Mucosa of rectum (tissue), 2 donors: ENCODE data around the gene RNF208.

Experiments
- H3K27ac ChIP-seq, 2 donors: one replicate each; pipeline ENCODE4 v1.7.0; 2013; ENCODE audit warnings: inconsistent platforms in 2 of 2, low read depth in 2 of 2, low read length in 2 of 2
- H3K27me3 ChIP-seq, 2 donors: one replicate each; pipeline ENCODE4 v1.7.0; 2013; ENCODE audit warnings: low read length in 2 of 2; ENCODE audit not compliant: control insufficient read depth in 2 of 2, insufficient read depth in 2 of 2
- H3K36me3 ChIP-seq, 2 donors: one replicate each; pipeline ENCODE4 v1.7.0; 2013; ENCODE audit warnings: low read length in 2 of 2; ENCODE audit not compliant: control insufficient read depth in 2 of 2, insufficient read depth in 2 of 2
- H3K4me1 ChIP-seq, 2 donors: one replicate each; pipeline ENCODE4 v1.7.0; 2013; ENCODE audit warnings: low read length in 2 of 2, mild to moderate bottlenecking in 1 of 2; ENCODE audit not compliant: control insufficient read depth in 2 of 2, insufficient read depth in 2 of 2
- H3K4me3 ChIP-seq, 2 donors: one replicate each; pipeline ENCODE4 v1.7.0; 2013; ENCODE audit warnings: low read length in 2 of 2
- H3K9ac ChIP-seq, 2 donors: one replicate each; pipeline ENCODE4 v1.7.0; 2013; ENCODE audit warnings: low read length in 2 of 2, low read depth in 1 of 2, mild to moderate bottlenecking in 1 of 2
- H3K9me3 ChIP-seq, 2 donors: one replicate each; pipeline ENCODE4 v1.7.0; 2013; ENCODE audit warnings: low read length in 2 of 2; ENCODE audit not compliant: control insufficient read depth in 2 of 2
- donor health status: healthy.
- donor health status: Normal muscosa, but diverticular disease.

The RNF208 gene

DNA sequence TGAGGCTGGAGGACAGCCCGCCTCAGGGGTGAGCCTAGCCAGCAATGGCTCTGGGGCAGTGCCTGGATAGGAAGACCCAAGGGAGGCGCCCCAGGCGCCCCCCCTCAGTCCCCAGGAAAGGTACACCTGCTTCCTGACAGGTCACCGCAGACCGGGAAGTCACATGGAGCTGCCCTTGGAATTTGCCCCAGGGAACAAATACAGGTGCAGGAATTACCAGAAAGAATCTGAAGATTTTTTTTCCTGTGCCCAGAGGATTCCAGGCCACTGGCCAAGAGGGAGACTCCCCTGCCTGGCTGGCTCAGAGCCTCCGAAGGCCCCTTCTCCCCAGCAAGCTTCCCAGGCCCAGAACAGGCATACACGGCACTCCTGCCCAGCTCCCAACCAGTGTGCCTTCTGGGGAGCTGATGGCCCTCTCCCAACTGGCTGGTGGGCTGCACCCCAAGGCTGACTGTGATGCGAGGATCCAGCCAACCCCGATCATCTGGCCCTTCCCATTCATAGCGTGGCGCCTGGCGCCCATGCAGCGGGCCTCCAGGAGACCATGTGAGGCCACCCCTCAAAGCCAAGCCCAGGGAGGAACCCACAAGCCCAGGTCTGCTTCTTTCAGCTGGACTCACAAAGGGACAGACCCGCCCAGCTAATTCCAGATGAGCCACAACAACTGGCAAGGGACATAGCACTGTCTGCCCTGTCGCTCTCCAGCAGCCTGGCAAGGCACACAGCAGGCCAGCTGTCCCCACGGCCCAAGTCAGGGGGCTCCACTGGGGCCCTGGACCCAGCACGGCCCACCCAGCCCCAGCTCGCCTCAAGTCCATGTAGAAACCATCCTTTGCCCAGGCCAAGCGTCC, 23.8 kb downstream of the RNF208 start:
- Histone ChIP-seq H3K9ac (peak overlapping the region; percentile 83), H3K4me3 (peak overlapping the region; percentile 67 to 72), H3K36me3 (no peaks in the 10 kb centered on the region), H3K27me3 (no peaks in the 10 kb centered on the region), H3K27ac (peak overlapping the region; percentile 96 to 97), H3K4me1 (peaks cover 56 to 60% of the 10 kb centered on the region in 2 donors), H3K9me3 (no peaks in the 10 kb centered on the region)

DNA sequence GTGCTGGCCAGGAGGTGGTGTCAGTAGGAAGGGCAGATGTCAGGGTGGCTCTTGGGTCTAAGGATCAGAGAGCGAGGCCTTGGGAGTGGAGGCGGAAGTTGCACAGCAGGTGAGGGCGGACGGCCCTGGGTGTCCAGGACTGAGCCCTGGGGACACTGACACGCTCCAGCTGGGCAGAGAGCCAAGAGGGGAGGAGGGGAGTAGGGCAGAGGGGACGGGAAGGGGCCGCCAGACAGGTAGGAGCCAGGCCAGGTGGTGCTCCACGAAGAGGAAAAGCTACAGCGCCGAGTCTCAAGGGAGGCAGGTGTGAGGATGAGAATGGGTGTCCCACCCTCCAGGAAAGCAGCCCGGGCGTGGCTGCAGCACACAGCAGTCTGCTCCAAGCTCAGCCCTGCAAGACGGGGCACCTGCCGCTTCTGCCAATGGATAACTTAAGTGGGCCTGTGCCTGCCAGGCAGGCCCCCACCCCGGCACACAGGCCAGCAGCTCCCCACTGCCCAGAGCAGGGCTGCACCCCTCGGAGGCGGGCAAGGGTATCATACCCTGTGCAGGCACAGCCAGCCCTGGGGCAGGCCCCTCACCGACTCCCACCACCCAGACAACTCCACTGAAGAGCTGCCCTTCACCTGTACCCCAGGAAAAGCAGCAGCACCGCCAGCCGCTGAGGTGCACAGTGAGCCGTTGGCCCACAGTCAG, 26.4 kb downstream of the RNF208 start:
- H3K27ac ChIP-seq, result peak overlapping the region; percentile 96 to 97
- peaks cover 53 to 54% of the 10 kb centered on the region in 2 donors for H3K4me1 ChIP-seq
- H3K4me3 ChIP-seq, result peak overlapping the region; percentile 55 to 57

DNA sequence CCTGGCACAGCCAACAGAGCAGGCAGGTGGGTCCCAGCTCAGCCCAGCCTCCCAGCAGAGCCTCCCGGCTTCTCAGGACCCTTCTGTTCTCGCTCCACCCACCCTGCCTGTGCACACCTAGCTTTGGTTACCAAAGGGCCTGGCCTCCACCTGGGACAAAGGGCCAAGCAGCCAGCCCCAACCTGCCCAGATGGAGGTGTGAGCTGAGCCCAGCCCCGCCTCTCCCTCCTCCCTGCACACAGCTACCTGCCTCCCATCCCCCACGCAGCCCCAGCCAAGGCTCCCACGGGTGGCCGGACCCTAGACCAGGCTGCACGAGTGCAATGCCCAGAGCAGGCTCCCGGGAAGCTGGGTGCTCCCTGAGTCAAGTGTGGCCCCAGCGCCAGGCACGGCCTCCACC, 27.1 kb downstream of the RNF208 start:
- peak overlapping the region; percentile 96 to 97 for H3K27ac ChIP-seq
- no peaks in the 10 kb centered on the region for H3K27me3 ChIP-seq
- peak overlapping the region; percentile 55 to 57 for H3K4me3 ChIP-seq
- H3K4me1 ChIP-seq, result peaks cover 58 to 62% of the 10 kb centered on the region in 2 donors
- peak overlapping the region; percentile 60 to 65 for H3K9ac ChIP-seq
- no peaks in the 10 kb centered on the region for H3K9me3 ChIP-seq
- H3K36me3 ChIP-seq, result peaks cover 25 to 26% of the 10 kb centered on the region in 2 donors

More for the DNA sequence above, 26.4 kb downstream of the RNF208 start:
- Histone ChIP-seq H3K36me3 (peaks cover 19 to 20% of the 10 kb centered on the region in 2 donors), H3K9me3 (no peaks in the 10 kb centered on the region), H3K9ac (peak overlapping the region; percentile 60 to 65), H3K27me3 (no peaks in the 10 kb centered on the region)

DNA sequence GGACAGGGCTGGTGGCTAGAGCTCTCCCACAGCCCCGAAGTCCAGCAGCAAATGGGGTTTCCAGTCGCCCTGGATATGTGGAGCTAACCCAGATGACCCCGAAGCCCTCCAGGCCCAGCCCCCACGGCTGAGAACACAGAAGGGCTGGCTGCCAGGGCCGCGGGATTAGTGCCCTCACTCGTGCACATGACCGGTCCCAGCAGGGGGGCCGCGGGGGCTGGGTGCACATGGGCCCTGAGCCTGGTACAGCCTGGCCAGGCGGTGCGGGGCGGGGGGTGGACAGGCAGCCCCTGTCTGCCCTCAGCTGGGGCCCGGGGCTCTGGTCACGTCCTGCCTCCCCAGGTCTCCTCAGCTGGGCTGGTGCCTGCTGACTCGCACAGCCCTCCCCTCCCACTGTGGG, 27.7 kb downstream of the RNF208 start:
- Histone ChIP-seq H3K9ac (peak overlapping the region; percentile 24 to 65), H3K9me3 (no peaks in the 10 kb centered on the region), H3K36me3 (peaks cover 26 to 27% of the 10 kb centered on the region in 2 donors), H3K4me1 (peaks cover 60 to 66% of the 10 kb centered on the region in 2 donors), H3K27me3 (no peaks in the 10 kb centered on the region), H3K4me3 (peak overlapping the region; percentile 55 to 57), H3K27ac (peak overlapping the region; percentile 96 to 97)

DNA sequence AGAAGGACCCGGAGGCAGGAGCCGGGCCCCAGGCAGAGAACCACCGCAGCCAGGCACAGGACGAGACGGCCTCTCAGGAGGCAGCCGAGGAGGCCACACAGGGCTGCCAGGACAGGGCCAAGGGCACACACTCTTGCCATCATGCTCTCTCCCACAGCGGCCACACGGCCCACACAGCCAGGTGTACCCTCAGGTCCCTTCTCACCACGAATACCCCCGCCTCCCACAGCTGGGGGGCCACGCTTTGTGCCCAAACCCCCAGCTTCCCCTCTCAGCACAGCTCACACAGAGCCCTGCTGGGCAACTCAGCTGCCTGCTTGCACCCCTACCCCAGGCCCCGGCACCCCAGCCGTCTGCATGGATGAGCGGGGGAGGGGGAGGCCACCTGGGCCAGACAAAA, 28.3 kb downstream of the RNF208 start:
- Histone ChIP-seq H3K27ac (no peak overlapping the region), H3K9ac (no peak overlapping the region), H3K4me1 (peaks cover 57 to 67% of the 10 kb centered on the region in 2 donors), H3K9me3 (no peaks in the 10 kb centered on the region), H3K4me3 (no peak overlapping the region), H3K27me3 (no peaks in the 10 kb centered on the region), H3K36me3 (peaks cover 26 to 27% of the 10 kb centered on the region in 2 donors)

DNA sequence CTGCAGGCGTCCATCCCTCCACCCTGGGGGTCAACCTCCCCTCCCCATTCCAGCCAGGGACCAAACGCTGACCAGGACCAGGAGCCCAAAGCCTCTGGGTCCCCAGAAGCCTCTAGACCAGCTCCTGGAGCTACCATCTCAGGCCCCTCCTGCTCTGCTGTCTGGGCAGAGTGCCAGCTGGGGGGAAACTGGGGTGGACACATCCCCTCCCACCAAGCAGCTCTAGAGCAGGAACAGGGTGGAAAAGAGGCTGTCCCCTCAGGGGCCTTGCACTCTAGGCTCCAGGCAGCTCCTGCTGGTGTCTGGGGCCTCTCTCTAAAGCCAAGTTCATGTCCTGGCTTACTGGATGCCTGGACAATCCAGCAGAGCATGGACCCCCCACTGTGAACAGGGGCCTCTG, 29.2 kb downstream of the RNF208 start:
- H3K36me3 ChIP-seq, result peaks cover 26 to 27% of the 10 kb centered on the region in 2 donors
- no peak overlapping the region for H3K9ac ChIP-seq
- no peaks in the 10 kb centered on the region for H3K27me3 ChIP-seq
- no peak overlapping the region for H3K27ac ChIP-seq
- no peak overlapping the region for H3K4me3 ChIP-seq
- no peaks in the 10 kb centered on the region for H3K9me3 ChIP-seq
- H3K4me1 ChIP-seq, result peaks cover 52 to 61% of the 10 kb centered on the region in 2 donors

DNA sequence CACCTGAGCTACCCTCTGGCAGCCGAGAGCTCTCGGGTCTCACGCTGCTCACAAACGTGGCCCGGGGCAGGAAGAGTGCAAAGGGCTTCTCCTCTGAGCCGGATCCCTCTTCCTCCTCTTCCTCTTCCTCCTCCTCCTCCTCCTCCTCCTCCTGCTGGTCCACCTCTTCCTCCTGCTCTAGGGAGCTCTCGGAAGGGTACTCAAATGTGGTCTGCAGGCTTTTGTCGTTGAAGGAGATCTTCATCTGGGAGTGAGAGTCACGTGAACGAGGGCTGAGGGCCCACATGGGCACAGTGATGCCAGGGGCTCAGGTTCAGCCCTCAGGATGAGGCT, 29.6 kb downstream of the RNF208 start:
- H3K4me1 ChIP-seq, result peaks cover 52 to 61% of the 10 kb centered on the region in 2 donors
- H3K9ac ChIP-seq, result no peak overlapping the region

DNA sequence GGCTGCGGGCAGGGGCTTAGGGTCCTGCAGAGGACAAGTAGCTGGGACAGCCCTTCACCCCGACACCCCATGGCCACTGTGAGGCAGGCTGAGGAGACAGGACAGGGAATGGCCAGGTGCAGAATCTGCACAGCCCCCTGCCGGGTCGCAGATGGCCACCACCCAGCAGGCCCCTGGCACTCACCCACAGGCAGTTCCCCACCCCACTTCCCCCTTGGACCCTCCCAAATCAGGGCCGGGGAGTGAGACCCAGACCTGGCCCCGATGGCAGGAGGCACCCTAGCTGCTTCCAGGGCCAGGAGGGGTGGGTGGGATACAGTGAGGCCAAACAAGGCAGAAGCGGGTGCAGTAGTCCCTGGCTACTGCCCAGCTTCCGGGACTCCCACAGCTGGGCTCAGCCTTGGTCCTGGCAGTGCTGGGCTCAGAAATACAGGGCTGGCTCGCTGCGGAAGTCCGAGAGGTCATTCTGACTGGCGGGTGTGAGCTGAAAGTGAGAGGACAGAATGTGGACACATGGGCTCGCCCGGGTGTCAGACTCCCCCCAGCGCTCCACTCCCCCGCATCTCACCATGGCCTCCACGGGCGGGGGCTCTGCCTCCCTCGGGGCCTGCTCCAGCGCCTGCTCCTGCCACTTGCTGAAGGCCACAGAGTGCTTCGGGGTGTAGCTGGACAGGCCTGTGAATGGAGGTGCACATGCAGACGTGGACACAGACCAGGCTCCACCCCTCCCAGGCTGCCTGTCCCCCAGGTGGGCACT, 30.2 kb downstream of the RNF208 start:
- H3K4me3 ChIP-seq, result no peak overlapping the region
- H3K9me3 ChIP-seq, result no peaks in the 10 kb centered on the region
- H3K27me3 ChIP-seq, result no peaks in the 10 kb centered on the region
- no peak overlapping the region for H3K9ac ChIP-seq
- peaks cover 57 to 65% of the 10 kb centered on the region in 2 donors for H3K4me1 ChIP-seq
- no peak overlapping the region for H3K27ac ChIP-seq
- peaks cover 27 to 31% of the 10 kb centered on the region in 2 donors for H3K36me3 ChIP-seq

More for the DNA sequence above, 29.6 kb downstream of the RNF208 start:
- Histone ChIP-seq H3K27ac (no peak overlapping the region), H3K27me3 (no peaks in the 10 kb centered on the region), H3K4me3 (no peak overlapping the region), H3K36me3 (peaks cover 27% of the 10 kb centered on the region in 2 donors), H3K9me3 (no peaks in the 10 kb centered on the region)

DNA sequence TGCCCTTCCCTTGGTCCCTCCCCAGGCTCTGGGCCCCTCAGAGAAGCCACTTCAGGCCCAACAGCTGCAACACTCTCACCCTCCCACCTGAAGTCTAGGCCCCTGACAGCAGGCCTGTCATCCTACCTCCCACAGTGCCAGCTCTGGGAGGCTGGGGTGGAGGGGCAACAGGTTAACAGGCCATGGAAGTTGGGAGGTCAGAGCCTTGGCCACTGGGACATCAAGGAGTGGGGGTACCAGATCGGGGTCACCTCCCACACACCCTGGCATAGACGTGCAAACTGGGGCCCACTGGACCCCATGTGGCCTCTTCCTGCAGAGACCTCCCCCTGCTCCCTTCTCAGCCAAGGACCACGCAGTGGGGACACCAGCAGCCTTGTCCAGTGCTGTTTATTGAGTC, 30.8 kb downstream of the RNF208 start:
- no peak overlapping the region for H3K4me3 ChIP-seq
- H3K9ac ChIP-seq, result no peak overlapping the region
- H3K4me1 ChIP-seq, result peaks cover 57 to 64% of the 10 kb centered on the region in 2 donors
- no peaks in the 10 kb centered on the region for H3K27me3 ChIP-seq
- H3K27ac ChIP-seq, result no peak overlapping the region
- peaks cover 28 to 33% of the 10 kb centered on the region in 2 donors for H3K36me3 ChIP-seq
- H3K9me3 ChIP-seq, result no peaks in the 10 kb centered on the region
